Stimulated activated naive CD4-positive, alpha-beta T cell (primary cell): ENCODE measurements around the gene RFX5.

Experiments used
- DNase-seq, 6 experiments: peaks; one replicate each; lab custom pipeline; 2025; lab: John Stamatoyannopoulos, UW

Gene RFX5

DNA sequence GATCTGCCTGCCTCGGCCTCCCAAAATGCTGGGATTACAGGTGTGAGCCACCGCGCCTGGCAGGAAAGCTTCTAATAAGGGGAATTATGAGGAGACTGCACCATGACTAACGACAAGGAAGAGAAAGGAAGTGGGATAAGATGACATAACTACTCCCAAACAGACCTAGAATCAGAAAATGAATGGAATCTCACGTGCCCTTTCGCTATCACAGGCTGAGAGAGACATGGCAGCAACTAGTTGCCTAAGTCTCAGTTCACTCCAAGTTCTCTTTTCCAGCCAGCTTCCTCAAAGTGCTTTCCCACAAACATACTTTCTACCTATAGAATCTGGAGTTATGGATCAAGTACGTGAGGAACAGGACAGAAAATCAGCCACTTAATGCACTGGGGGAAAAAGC lies 21.8 kb downstream of the RFX5 start:
- no peak for DNase-seq

DNA sequence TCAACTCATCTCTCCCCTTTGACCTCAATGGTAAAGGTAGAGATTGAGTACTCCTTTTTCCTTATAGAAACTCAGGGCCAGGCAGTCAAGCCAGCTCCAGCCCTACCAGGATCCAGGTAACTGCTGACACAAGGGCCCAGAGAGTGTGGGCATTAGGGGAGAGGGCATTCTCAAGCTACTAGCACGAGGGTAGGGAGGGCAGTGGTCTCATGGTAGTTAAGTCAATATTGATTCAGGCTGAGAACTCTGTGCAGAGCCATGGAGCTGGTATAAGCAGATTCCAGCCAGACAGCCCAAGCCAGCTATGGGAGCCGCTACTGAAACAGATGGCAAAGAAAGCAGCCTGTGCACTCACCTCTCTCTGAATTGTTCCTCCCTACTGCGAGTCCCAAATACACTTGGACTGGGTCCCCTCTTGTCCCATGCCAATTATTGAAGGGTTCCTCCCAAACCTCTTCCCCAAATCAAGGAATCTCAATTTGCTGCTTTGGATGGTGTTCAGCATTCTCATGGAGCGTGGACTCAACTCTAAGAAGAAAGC lies 22.6 kb downstream of the RFX5 start:
- DNase-seq: no peak

DNA sequence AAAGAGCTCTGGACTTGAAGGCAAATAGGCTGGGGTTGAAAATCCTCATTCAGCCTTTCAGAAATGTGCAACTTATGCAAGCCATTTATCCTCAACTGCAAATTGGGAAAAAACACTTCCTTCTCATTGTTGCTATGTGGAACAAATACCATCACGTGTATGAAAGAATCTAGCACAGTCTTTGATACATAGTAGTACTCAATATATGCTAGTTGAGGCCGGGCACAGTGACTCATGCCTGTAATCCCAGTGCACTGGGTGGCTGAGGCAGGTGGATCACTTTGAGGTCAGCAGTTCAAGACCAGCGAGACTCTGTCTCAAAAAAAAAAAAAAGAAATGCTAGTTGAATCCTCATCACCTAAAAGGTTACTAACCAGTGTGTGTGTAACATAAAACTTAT lies 28.1 kb downstream of the RFX5 start:
- no peak for DNase-seq

DNA sequence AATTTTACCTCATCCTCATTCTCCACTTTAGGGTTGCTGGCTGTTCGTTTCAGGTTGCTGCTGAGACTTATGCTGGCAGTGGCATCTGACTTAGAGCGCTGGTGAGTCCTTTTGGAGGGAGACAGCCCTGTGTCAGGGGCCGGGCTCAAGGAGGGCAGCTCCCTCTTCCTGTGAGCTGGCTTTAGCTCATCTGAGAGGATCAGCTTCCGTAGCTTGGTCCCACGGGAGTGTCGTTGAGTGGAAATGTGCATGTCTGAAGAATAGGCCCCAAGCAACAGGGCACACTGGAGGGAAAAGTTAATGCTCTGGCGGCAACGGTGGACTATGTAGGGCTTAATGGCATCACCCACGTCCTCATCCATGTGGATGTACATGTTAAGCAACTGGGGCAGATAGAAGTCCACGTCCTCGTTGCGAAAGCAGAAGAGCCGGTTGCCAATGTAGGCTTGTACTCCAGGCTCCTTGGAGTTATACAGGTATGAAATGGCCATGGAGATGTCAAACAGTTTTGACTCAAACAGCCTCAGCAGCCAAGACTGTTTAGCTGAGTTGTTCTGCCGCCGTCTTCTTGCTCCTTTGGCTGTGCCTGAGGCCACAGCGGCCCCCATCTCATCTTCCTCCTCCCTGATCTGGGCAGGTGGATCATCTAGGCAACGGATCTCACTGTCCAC lies 31.4 kb downstream of the RFX5 start:
- no peak for DNase-seq

DNA sequence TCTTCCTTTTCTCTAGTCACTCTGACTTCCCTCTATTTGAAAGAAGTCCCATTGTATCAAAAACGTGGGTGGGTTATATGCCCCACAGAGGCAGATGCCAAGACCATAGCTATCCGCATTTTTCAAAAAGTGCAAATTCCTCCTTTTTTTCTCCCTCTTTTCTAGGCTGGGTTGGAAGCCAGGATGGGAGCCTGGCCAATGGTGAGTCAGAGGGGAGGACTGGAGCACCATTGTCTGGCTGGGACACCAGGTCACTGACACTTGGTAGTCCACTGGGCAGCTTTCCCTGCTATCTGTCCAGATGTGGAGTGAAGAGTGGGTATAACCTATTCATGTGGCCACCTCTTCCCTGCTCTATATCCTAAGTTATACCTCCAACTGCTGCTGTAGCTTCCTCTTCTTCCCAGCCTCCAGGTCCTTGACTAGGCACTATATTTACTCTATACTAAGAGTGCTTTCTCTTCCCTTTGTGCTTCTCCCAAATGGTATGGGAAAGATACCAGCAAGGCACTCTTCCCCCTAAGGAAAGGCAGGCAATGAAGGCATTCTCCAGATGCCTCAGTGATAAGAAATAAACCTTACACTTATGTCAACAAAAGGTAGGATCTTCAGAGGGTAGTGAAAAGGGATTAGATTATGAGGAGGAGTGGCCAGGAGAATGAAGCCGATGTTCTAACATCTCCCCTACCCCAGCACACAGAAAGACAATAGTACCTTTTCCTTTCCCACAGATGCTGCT lies 32.7 kb downstream of the RFX5 start:
- no peak for DNase-seq

DNA sequence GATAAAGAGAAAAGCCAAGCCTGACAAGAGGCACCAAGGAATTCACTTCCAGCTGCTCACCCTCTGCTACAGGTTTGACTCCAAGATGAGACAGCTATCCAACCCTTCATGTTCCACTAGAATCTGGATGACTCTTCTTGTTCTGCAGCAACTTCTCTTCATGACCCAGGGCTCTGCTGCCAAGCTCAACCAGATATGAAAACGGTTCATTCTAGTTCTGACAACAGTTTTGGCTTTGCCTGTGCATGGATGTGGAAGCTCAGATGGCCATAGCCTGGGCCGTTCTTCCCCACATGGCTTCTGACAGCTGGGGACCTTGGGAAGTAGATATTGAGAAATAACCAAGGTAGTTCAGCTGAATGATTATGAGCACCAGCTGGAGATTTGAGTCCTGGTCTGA lies 33.6 kb downstream of the RFX5 start:
- DNase-seq: no peak

DNA sequence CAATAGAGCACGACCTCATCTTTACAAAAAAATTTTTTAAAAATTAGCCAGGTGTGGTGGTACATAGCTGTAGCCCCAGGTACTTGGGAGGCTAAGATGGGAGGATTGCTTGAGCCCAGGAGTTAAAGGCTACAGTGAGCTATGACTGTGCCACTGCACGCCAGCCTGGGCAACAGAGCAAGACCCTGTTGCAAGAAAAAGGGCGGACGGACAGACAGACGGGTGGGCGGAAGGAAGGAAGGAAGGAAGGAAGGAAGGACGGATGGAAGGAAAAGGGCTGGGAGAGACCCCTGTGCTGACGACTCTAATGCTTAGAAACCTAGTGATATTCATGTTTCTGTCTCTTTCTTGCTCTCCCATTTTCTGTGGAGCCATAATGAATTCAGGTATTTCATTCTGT lies 34.2 kb downstream of the RFX5 start:
- no peak for DNase-seq

DNA sequence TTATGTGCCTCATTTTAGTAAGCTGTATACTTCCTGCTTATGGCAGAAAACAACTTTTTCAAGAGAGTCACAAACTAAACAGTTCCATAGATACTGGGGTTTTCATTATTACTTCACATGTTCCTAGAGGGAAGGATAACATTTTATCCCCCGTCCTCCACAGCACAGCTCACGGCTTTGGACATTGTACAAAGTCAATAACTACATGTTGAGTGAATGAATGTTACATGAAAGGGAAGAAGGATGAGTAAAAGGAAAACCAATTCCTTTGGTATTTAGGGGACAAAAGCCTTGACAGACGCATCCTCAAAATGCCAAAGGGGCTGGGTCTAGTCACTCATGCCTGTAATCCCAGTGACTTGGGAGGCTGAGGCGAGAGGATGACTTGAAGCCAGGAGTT lies 34.6 kb downstream of the RFX5 start:
- no peak for DNase-seq

DNA sequence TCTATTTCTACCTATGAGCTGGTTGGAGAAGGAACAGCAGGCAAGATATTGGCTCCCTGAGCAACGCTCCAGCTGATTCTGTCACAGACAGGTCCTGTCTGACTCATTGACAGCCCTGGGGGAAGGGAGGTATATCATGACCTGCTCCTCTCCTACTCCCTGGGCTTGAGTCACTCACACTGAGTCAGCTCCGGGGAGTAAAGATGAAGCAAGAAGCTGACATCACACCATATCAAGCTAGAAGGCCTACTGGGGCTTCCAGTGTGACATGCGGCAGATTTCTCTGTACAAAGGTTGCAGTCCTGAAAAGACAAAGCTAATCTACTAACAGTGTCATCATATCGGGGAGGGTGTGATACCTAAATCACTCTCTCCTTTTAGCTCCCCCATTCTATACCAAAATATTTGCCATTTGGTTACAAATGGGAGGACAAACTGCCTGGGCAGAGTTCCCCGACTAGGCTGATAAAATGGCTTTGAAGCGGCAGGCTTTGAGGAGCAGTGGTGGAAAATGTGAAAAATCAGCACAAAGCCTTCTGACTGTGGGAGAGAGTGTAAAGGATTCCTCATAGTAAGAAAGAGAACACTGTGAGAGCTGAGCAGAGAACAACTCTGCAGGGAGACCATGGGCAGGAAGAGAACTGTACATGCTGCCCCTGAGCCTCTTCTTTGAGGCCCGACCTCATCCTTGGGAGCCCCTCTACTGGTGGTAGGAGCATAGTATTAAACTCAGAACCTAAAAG lies 35.3 kb downstream of the RFX5 start:
- no peak for DNase-seq

DNA sequence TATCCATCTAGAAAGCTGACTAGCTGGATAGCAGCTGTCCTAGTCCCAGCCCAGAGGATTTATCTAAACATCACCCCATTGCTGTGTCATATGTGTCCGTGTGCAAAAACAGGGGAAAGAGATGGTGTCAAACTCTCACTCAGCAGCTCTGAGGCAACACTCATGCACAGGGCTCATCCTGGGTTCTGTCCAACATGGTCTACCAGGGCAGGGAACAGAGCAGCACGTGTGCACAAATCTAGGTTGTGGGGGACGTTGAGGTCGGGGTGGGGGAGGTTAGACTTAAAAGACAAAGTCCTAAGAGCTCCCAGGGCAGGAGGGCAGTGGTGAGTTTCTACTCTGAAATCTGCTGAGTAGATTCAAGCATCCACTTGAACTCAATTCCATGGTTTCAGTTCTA lies 36.0 kb downstream of the RFX5 start:
- DNase-seq: no peak

DNA sequence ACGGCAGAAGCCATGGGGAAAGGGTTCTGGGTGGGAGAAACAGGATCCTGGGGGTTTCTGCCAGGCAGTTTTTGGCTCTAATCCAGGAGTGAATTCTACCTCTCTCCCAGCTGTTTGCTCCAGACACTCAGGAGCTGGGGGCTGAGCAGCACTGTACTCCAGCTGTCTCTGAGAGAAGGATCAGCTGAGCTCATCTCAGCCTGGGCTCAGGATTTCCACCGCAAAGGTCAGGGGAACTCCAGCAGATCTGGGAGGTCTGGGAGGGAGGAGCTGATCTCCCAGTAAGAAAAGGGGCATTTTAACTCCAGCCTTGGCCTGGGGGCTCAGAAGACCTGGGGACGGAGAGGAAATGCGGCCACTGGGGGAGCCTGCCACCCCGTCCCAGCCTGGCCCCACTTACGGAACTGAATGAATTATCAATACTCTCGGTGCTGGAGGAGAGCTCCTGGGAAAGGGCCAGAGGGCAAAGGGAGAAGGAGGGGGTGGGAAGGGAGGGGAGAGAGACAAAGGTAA lies 37.2 kb downstream of the RFX5 start:
- DNase-seq: no peak

DNA sequence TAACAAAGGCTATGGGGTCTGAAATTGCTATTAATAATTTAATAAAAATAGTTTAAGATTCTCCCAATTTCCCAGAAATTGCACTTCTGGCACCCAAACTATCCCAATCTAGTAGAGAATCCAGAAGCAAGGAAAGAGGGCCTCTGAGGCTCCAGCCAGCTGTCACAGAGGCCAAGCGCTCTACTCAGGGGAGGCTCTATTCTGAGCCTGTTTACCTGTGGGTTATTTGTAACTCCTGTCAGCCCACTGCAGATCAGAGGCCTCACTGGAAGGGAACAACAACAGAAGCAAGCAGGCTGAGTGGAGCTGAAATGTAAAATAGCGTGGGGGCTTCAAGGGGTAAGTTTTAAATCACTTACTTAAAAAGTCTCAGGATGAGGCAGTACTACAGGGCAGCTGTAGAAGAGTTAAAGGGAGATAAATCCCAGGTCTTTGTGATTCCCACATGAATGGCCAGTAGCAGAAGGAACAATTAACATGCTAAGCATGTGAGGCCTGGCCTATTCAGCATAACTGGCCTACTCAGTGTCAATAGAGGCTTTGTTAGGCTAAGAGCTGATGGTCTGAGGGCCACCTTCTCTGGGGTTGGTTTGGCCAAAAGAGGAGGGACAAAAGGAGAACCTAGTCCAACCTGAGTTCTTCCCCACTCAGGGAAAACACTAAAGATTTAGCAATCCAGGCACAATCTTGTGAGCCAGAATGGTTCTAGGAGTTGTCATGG lies 52.1 kb downstream of the RFX5 start:
- DNase-seq: no peak

DNA sequence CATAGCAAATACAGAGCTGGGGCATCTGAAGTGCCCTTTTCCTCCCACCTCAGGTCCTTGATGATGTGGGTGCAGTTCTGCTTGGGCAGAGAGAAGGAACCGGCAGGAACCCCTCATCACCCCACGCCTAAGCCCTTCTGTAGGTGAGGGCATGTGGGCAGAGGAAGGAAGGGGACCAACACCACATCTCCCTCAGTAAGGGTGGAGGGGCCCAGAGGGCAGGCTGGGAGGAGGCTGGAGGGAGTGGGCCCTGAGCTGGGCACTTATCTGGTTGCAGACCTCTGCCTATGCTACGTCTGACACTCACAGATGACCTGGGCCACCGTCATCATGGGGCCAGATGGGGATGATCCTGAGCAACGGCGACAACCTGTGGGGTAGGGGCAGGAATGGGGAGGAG lies 54.0 kb downstream of the RFX5 start:
- no peak for DNase-seq

DNA sequence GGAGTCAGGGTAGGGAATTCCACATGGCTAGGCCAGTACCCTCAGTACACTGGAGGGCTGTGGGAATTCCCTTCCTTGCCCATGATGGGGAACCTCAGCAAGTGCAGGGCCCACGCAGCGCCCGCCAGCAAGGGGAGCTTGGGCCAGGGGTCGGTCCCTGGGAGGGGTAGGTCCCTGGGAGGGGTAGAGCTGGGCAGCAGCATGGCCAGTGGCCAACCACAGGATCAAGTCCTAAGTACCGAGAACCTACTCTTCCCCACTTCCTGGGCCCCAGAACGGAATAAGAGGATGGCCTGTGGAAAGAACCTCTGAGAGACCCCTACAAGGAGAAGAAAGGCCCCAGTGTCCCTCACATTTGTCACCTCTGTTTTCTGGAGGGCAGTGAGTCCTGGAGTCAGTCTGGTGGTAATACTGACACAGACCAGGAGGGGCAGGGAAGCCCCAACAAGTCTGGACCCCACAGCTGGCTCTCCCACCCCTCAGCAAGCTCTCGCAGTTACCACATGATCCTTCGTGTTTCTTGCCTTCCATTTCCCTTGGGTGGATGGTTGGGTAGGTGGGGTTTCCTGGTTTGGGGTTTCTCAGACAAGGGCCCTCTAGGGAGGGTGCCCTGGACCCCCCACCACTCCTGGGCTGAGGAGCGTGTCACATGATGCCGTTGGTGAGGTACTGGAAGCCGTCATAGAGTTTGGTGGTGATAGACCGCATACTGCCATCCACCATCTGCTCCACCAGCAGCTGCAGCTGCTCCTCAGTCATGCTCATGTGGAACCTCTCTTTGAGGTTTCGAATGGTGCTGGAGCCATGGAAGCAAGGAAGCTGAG lies 54.6 kb downstream of the RFX5 start:
- DNase-seq: no peak

DNA sequence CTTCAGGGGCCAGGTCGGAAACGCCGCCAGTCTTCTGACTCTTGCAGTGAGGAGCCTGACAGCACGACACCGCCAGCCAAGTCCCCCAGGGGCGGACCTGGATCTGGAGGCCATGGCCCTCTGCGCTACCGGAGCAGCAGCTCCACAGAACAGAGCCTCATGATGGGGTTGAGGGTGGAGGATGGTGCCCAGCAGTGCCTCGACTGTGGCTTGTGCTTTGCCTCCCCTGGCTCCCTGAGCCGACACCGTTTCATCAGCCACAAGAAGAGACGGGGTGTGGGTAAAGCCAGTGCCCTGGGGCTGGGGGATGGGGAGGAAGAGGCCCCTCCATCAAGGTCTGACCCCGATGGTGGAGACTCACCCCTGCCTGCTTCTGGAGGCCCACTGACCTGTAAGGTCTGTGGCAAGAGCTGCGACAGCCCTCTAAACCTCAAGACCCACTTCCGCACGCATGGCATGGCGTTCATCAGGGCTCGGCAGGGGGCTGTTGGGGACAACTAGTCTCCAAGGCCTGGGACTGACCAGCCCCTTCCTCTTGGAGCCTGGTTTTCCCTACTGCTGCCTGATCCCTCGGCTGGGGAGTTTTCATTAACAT lies 56.2 kb downstream of the RFX5 start:
- no peak for DNase-seq
